Cardiac septum (tissue), 1 donor: Measurements from ENCODE around the gene ANK3. TPM values are rescaled to one million over a fixed set of nuclear protein-coding genes. Genes with fewer than 3 reads are reported as not detected.
"Not testable (repeated sequence)": the region's sequence is repeated elsewhere in the genome, so short reads cannot be mapped to it uniquely, and the experiment has no call there.

ENCODE experiments used
- DNase-seq: peaks from one replicate; pipeline ENCODE4 v3.0.0-alpha.2; 2020; ENCODE audit warnings: low spot score
- intact Hi-C: fragments of 100-400 bp; cut with DNase I; formaldehyde crosslinking; loops from one replicate; pipeline ENCODE4 v1.14.0; 2022
- total RNA-seq: library from RNA; stranded (reverse); fragmentation: NEBNext Ultra II Directional; extraction: Animal tissue kit (Norgen Biotek cat#: 25700); gene quantifications from one replicate; pipeline ENCODE4 v1.2.1, GENCODE V29; 2021
- donor health status: DM: no; HTN: no; CAD: no.

The ANK3 gene
- total RNA-seq, 1 donor from 2014 or later: 173 TPM

- intact Hi-C loops: no loop called here
- no peak for DNase-seq
These were observed 346.8 kb downstream of the ANK3 start for GRCh38 chr10:60042914-60043313.

- intact Hi-C loops: no loop called here
These were observed 347.4 kb downstream of the ANK3 start for GRCh38 chr10:60042262-60042661.

GRCh38 chr10:60041489-60042133 is 348.1 kb downstream of the ANK3 start:
- intact Hi-C loops: no loop called here
- DNase-seq: no peak

More at GRCh38 chr10:60042262-60042661, 347.4 kb downstream of the ANK3 start:
- DNase-seq: no peak

- no peak for DNase-seq
- intact Hi-C loops: no loop called here
These were observed 349.5 kb downstream of the ANK3 start for GRCh38 chr10:60040014-60040662.

- intact Hi-C loops: loop anchor here (10.0 kb wide), 1 partner anchor 171 kb away; no protein-coding TSS in a partner anchor
These were observed 353.7 kb downstream of the ANK3 start for GRCh38 chr10:60035984-60036383.

GRCh38 chr10:60035375-60035774 is 354.3 kb downstream of the ANK3 start:
- DNase-seq: not testable (repeated sequence)
- intact Hi-C loops: loop anchor here (10.0 kb wide), 1 partner anchor 171 kb away; no protein-coding TSS in a partner anchor

More at GRCh38 chr10:60035984-60036383, 353.7 kb downstream of the ANK3 start:
- DNase-seq: no peak

GRCh38 chr10:60032723-60033122 is 357.0 kb downstream of the ANK3 start:
- DNase-seq: no peak
- intact Hi-C loops: loop anchor here (5.0 to 10.0 kb wide), 3 partner anchors 125 to 405 kb away; partner anchors contain the start of gene CCDC6

- intact Hi-C loops: loop anchor here (5.0 to 10.0 kb wide), 3 partner anchors 124 to 404 kb away; partner anchors contain the start of gene CCDC6
- no peak for DNase-seq
These were observed 358.0 kb downstream of the ANK3 start for GRCh38 chr10:60031664-60032063.

GRCh38 chr10:60031183-60031582 is 358.5 kb downstream of the ANK3 start:
- DNase-seq: no peak
- intact Hi-C loops: loop anchor here (5.0 to 10.0 kb wide), 3 partner anchors 124 to 404 kb away; partner anchors contain the start of gene CCDC6

GRCh38 chr10:60029475-60029874 is 360.2 kb downstream of the ANK3 start:
- intact Hi-C loops: no loop called here
- no peak for DNase-seq

- DNase-seq: no peak
- intact Hi-C loops: no loop called here
These were observed 361.6 kb downstream of the ANK3 start for GRCh38 chr10:60028081-60028480.

GRCh38 chr10:60025279-60025678 is 364.4 kb downstream of the ANK3 start:
- no peak for DNase-seq
- intact Hi-C loops: no loop called here

- intact Hi-C loops: no loop called here
These were observed 365.2 kb downstream of the ANK3 start for GRCh38 chr10:60024506-60024905.

GRCh38 chr10:60023155-60023877 is 366.4 kb downstream of the ANK3 start:
- intact Hi-C loops: no loop called here
- no peak for DNase-seq

More at GRCh38 chr10:60024506-60024905, 365.2 kb downstream of the ANK3 start:
- DNase-seq: no peak

- intact Hi-C loops: no loop called here
- no peak for DNase-seq
These were observed 368.3 kb downstream of the ANK3 start for GRCh38 chr10:60021361-60021760.

GRCh38 chr10:60016794-60017193 is 372.9 kb downstream of the ANK3 start:
- intact Hi-C loops: no loop called here
- no peak for DNase-seq

GRCh38 chr10:60009710-60010383 is 379.8 kb downstream of the ANK3 start:
- intact Hi-C loops: no loop called here
- DNase-seq: no peak

GRCh38 chr10:60009276-60009675 is 380.4 kb downstream of the ANK3 start:
- intact Hi-C loops: no loop called here
- DNase-seq: no peak

- no peak for DNase-seq
- intact Hi-C loops: no loop called here
These were observed 380.9 kb downstream of the ANK3 start for GRCh38 chr10:60008816-60009215.

GRCh38 chr10:60006062-60006461 is 383.6 kb downstream of the ANK3 start:
- intact Hi-C loops: no loop called here
- DNase-seq: no peak
